HEK293 (cell line): Measurements from ENCODE around the gene SLC10A7.

Experiments
- CTCF ChIA-PET: fragments of 350-600 bp; formaldehyde crosslinking; extraction: SDS; loops from one replicate; lab custom pipeline; 2021; ENCODE audit warnings: antibody characterized with exemption; lab: Yijun Ruan, JAX
- POLR2A ChIA-PET: fragments of 300-600 bp; formaldehyde crosslinking; extraction: SDS; loops from one replicate; lab custom pipeline; 2020; ENCODE audit warnings: antibody characterized with exemption, inconsistent platforms; lab: Yijun Ruan, JAX
- H3K27ac ChIP-seq: fragments of 200-500 bp; sonication (Bioruptor generic); 2 replicates; pipeline ENCODE4 v1.5.1; 2014; ENCODE audit warnings: low read depth, low read length, control low read depth, inconsistent platforms; ENCODE audit errors: extremely low read depth
- H3K36me3 ChIP-seq, 2 experiments: fragments of 200-500 bp in 1 of 2; sonication (Bioruptor generic) in 1 of 2; 1 replicate in 1 of 2; 2 replicates in 1 of 2; pipeline ENCODE4 v1.5.1; 2014 to 2017; ENCODE audit warnings: inconsistent platforms in 2 of 2, low read length in 2 of 2; ENCODE audit not compliant: control insufficient read depth in 2 of 2, insufficient read depth in 1 of 2
- H3K4me1 ChIP-seq: fragments of 200-500 bp; sonication (Bioruptor generic); 2 replicates; pipeline ENCODE4 v1.5.1; 2014; ENCODE audit warnings: mild to moderate bottlenecking, low read length, inconsistent platforms; ENCODE audit not compliant: control insufficient read depth, insufficient read depth
- H3K4me3 ChIP-seq: 2 replicates; pipeline ENCODE4 v1.5.1; 2011; ENCODE audit warnings: low read depth, mild to moderate bottlenecking, control low read depth, low read length, moderate library complexity
- H3K9me3 ChIP-seq: fragments of 200-500 bp; sonication (Bioruptor generic); 2 replicates; pipeline ENCODE4 v1.5.1; 2014; ENCODE audit warnings: low read depth, low read length, inconsistent platforms; ENCODE audit not compliant: control insufficient read depth, insufficient read depth
- BCL6B ChIP-seq: fragments of 450-650 bp; formaldehyde crosslinking; IDR thresholded peaks from 2 replicates; pipeline ENCODE4 v1.5.1; 2017; ENCODE audit warnings: missing biosample characterization, missing genetic modification characterization
- GFI1B ChIP-seq: fragments of 450-650 bp; formaldehyde crosslinking; IDR thresholded peaks from 2 replicates; pipeline ENCODE4 v1.5.1; 2016; ENCODE audit warnings: missing biosample characterization, missing genetic modification characterization
- GLIS1 ChIP-seq: fragments of 450-650 bp; formaldehyde crosslinking; IDR thresholded peaks from 2 replicates; pipeline ENCODE4 v1.5.1; 2016; ENCODE audit warnings: missing biosample characterization, missing genetic modification characterization
- KLF1 ChIP-seq: fragments of 450-650 bp; formaldehyde crosslinking; IDR thresholded peaks from 2 replicates; pipeline ENCODE4 v1.5.1; 2016; ENCODE audit warnings: missing biosample characterization, missing genetic modification characterization
- MYNN ChIP-seq: fragments of 450-650 bp; formaldehyde crosslinking; IDR thresholded peaks from 2 replicates; pipeline ENCODE4 v1.5.1; 2016; ENCODE audit warnings: missing biosample characterization, missing genetic modification characterization, borderline replicate concordance
- MZF1 ChIP-seq: fragments of 450-650 bp; formaldehyde crosslinking; IDR thresholded peaks from 2 replicates; pipeline ENCODE4 v1.5.1; 2017; ENCODE audit warnings: missing biosample characterization, missing genetic modification characterization, borderline replicate concordance
- OVOL3 ChIP-seq: fragments of 450-650 bp; formaldehyde crosslinking; IDR thresholded peaks from 2 replicates; pipeline ENCODE4 v1.5.1; 2016; ENCODE audit warnings: missing biosample characterization, missing genetic modification characterization
- SETDB1 ChIP-seq: IDR thresholded peaks from one replicate; pipeline ENCODE4 v1.6.1; 2017; ENCODE audit warnings: mild to moderate bottlenecking, low read length, moderate library complexity, mixed read lengths; ENCODE audit not compliant: insufficient read length
- SP2 ChIP-seq: fragments of 450-650 bp; formaldehyde crosslinking; IDR thresholded peaks from 2 replicates; pipeline ENCODE4 v1.5.1; 2016; ENCODE audit warnings: missing biosample characterization, missing genetic modification characterization
- ZBTB44 ChIP-seq: fragments of 450-650 bp; IDR thresholded peaks from 2 replicates; pipeline ENCODE4 v1.5.1; 2018; ENCODE audit warnings: missing biosample characterization, mild to moderate bottlenecking, missing genetic modification characterization
- ZBTB49 ChIP-seq: fragments of 450-650 bp; formaldehyde crosslinking; IDR thresholded peaks from 2 replicates; pipeline ENCODE4 v1.5.1; 2016; ENCODE audit warnings: missing biosample characterization, missing genetic modification characterization, low read depth
- ZBTB7A ChIP-seq: fragments of 450-650 bp; formaldehyde crosslinking; IDR thresholded peaks from 2 replicates; pipeline ENCODE4 v1.5.1; 2016; ENCODE audit warnings: low read depth, missing biosample characterization, missing genetic modification characterization
- ZFP3 ChIP-seq: fragments of 450-650 bp; formaldehyde crosslinking; IDR thresholded peaks from 2 replicates; pipeline ENCODE4 v1.5.1; 2016; ENCODE audit warnings: low read depth, missing biosample characterization, missing genetic modification characterization
- ZIC2 ChIP-seq: fragments of 450-650 bp; formaldehyde crosslinking; IDR thresholded peaks from 2 replicates; pipeline ENCODE4 v1.5.1; 2016; ENCODE audit warnings: missing biosample characterization, missing genetic modification characterization
- ZNF138 ChIP-seq: fragments of 450-650 bp; formaldehyde crosslinking; IDR thresholded peaks from 2 replicates; pipeline ENCODE4 v1.5.1; 2016; ENCODE audit warnings: missing biosample characterization, missing genetic modification characterization, borderline replicate concordance
- ZNF221 ChIP-seq: fragments of 450-650 bp; formaldehyde crosslinking; IDR thresholded peaks from 2 replicates; pipeline ENCODE4 v1.5.1; 2017; ENCODE audit warnings: missing biosample characterization, missing genetic modification characterization, borderline replicate concordance
- ZNF24 ChIP-seq: fragments of 450-650 bp; formaldehyde crosslinking; IDR thresholded peaks from 2 replicates; pipeline ENCODE4 v1.5.1; 2016; ENCODE audit warnings: missing biosample characterization, missing genetic modification characterization
- ZNF341 ChIP-seq: fragments of 450-650 bp; formaldehyde crosslinking; IDR thresholded peaks from 2 replicates; pipeline ENCODE4; 2016; ENCODE audit warnings: low read depth, missing biosample characterization, missing genetic modification characterization
- ZNF394 ChIP-seq: fragments of 450-650 bp; formaldehyde crosslinking; IDR thresholded peaks from 2 replicates; pipeline ENCODE4 v1.5.1; 2016; ENCODE audit warnings: missing biosample characterization, missing genetic modification characterization, mild to moderate bottlenecking, moderate library complexity, borderline replicate concordance
- ZNF426 ChIP-seq: fragments of 450-650 bp; formaldehyde crosslinking; IDR thresholded peaks from 2 replicates; pipeline ENCODE4 v1.5.1; 2017; ENCODE audit warnings: missing biosample characterization, missing genetic modification characterization, mild to moderate bottlenecking, inconsistent platforms, moderate library complexity
- ZNF558 ChIP-seq: fragments of 450-650 bp; formaldehyde crosslinking; IDR thresholded peaks from 2 replicates; pipeline ENCODE4 v1.5.1; 2016; ENCODE audit warnings: missing biosample characterization, missing genetic modification characterization
- ZNF580 ChIP-seq: fragments of 450-650 bp; formaldehyde crosslinking; IDR thresholded peaks from 2 replicates; pipeline ENCODE4 v1.5.1; 2016; ENCODE audit warnings: missing biosample characterization, missing genetic modification characterization
- ZNF585B ChIP-seq: fragments of 450-650 bp; formaldehyde crosslinking; IDR thresholded peaks from 2 replicates; pipeline ENCODE4 v1.5.1; 2016; ENCODE audit warnings: missing biosample characterization, missing genetic modification characterization
- ZNF76 ChIP-seq: fragments of 450-650 bp; formaldehyde crosslinking; IDR thresholded peaks from 2 replicates; pipeline ENCODE4; 2016; ENCODE audit warnings: low read depth, missing biosample characterization, missing genetic modification characterization, borderline replicate concordance
- ZNF791 ChIP-seq: fragments of 450-650 bp; formaldehyde crosslinking; IDR thresholded peaks from 2 replicates; pipeline ENCODE4 v1.5.1; 2016; ENCODE audit warnings: missing biosample characterization, missing genetic modification characterization
- ZSCAN23 ChIP-seq: fragments of 450-650 bp; formaldehyde crosslinking; IDR thresholded peaks from 2 replicates; pipeline ENCODE4 v1.5.1; 2016; ENCODE audit warnings: missing biosample characterization, missing genetic modification characterization
- ZSCAN4 ChIP-seq: fragments of 450-650 bp; formaldehyde crosslinking; IDR thresholded peaks from 2 replicates; pipeline ENCODE4 v1.5.1; 2017; ENCODE audit warnings: missing biosample characterization, missing genetic modification characterization
- ZXDB ChIP-seq: fragments of 450-650 bp; formaldehyde crosslinking; IDR thresholded peaks from 2 replicates; pipeline ENCODE4 v1.5.1; 2016; ENCODE audit warnings: missing biosample characterization, missing genetic modification characterization

SLC10A7 gene

GRCh38 chr4:146232131-146232722 is 289.5 kb downstream of the SLC10A7 start:
- Histone ChIP-seq H3K9me3 (no peaks in the 10 kb centered on the region), H3K4me3 (no peak overlapping the region), H3K4me1 (no peaks in the 10 kb centered on the region), H3K27ac (no peak overlapping the region), H3K36me3 (no peaks in the 10 kb centered on the region)
- POLR2A ChIA-PET = no interaction called here
- TF ChIP-seq ZNF585B (tag by site-specific recombination) = no peak
- no peak for TF ChIP-seq ZNF791 (tag by site-specific recombination)
- TF ChIP-seq ZBTB7A (tag by site-specific recombination) = no peak
- no peak for TF ChIP-seq ZNF76 (tag by site-specific recombination)
- no peak for TF ChIP-seq GLIS1 (tag by site-specific recombination)
- TF ChIP-seq KLF1 = no peak
- no peak for TF ChIP-seq ZFP3 (tag by site-specific recombination)
- no peak for TF ChIP-seq ZSCAN4 (tag by site-specific recombination)
- no peak for TF ChIP-seq ZXDB (tag by site-specific recombination)
- TF ChIP-seq ZIC2 (tag by site-specific recombination) = no peak
- TF ChIP-seq OVOL3 (tag by site-specific recombination) = no peak
- TF ChIP-seq SETDB1 = no peak
- TF ChIP-seq ZNF426 = no peak
- no peak for TF ChIP-seq SP2 (tag by site-specific recombination)
- TF ChIP-seq ZBTB44 (tag by site-specific recombination) = no peak
- CTCF ChIA-PET = interaction anchor here (0.5 kb wide), 1 partner anchor 764 kb away, joined by 4 read pairs; no protein-coding TSS in a partner anchor

- POLR2A ChIA-PET = no interaction called here
- H3K27ac ChIP-seq = no peak overlapping the region
- CTCF ChIA-PET = no interaction called here
- no peaks in the 10 kb centered on the region for H3K36me3 ChIP-seq
- H3K4me3 ChIP-seq = no peak overlapping the region
- no peaks in the 10 kb centered on the region for H3K4me1 ChIP-seq
- H3K9me3 ChIP-seq = no peaks in the 10 kb centered on the region
- TF ChIP-seq ZNF24 (tag by site-specific recombination) (no peak), MYNN (no peak), ZNF221 (tag by site-specific recombination) (no peak), ZNF341 (tag by site-specific recombination) (no peak), GFI1B (no peak), ZSCAN23 (tag by site-specific recombination) (no peak), ZFP3 (tag by site-specific recombination) (no peak), ZBTB49 (tag by site-specific recombination) (no peak), ZNF138 (no peak), ZNF558 (tag by site-specific recombination) (no peak), MZF1 (tag by site-specific recombination) (no peak), ZNF580 (tag by site-specific recombination) (no peak), BCL6B (tag by site-specific recombination) (no peak), ZNF394 (tag by site-specific recombination) (no peak)
Measured at GRCh38 chr4:146229406-146229805, 292.3 kb downstream of the SLC10A7 start.
